ENCODE data around the gene GPS2. TPM values are rescaled to one million over a fixed set of nuclear protein-coding genes. Genes with fewer than 3 reads are reported as not detected.

Gene GPS2
- polyA plus RNA-seq, 1 donor, result 60.5 TPM

Other genes with a start within 250 kb of the GPS2 start
- 2.2 TPM for gene CLEC10A, start 235.1 kb downstream of the GPS2 start, polyA plus RNA-seq (ENCODE audit: insufficient read length)
- 0.11 TPM for gene ASGR2, start 200.5 kb downstream of the GPS2 start, polyA plus RNA-seq (ENCODE audit: insufficient read length)
- gene ASGR1, start 136.0 kb downstream of the GPS2 start, polyA plus RNA-seq (ENCODE audit: insufficient read length), result 2.3 TPM
- 18.0 TPM for gene DLG4, start 95.5 kb downstream of the GPS2 start, polyA plus RNA-seq (ENCODE audit: insufficient read length)
- 243 TPM for gene ACADVL, start 95.4 kb downstream of the GPS2 start, polyA plus RNA-seq (ENCODE audit: insufficient read length)
- 36.2 TPM for gene DVL2, start 80.8 kb downstream of the GPS2 start, polyA plus RNA-seq (ENCODE audit: insufficient read length)
- gene PHF23, start 75.9 kb downstream of the GPS2 start, polyA plus RNA-seq (ENCODE audit: insufficient read length), result 35.7 TPM
- gene GABARAP, start 72.9 kb downstream of the GPS2 start, polyA plus RNA-seq (ENCODE audit: insufficient read length), result 246 TPM
- gene CTDNEP1, start 63.6 kb downstream of the GPS2 start, polyA plus RNA-seq (ENCODE audit: insufficient read length), result 187 TPM
- gene ELP5, start 63.1 kb downstream of the GPS2 start, polyA plus RNA-seq (ENCODE audit: insufficient read length), result 48.5 TPM
- 0.99 TPM for gene CLDN7, start 52.9 kb downstream of the GPS2 start, polyA plus RNA-seq (ENCODE audit: insufficient read length)
- gene SLC2A4, start 33.6 kb downstream of the GPS2 start, polyA plus RNA-seq (ENCODE audit: insufficient read length), result 39.2 TPM
- 2.4 TPM for gene YBX2, start 20.7 kb downstream of the GPS2 start, polyA plus RNA-seq (ENCODE audit: insufficient read length)
- 281 TPM for gene EIF5A, start 7.7 kb downstream of the GPS2 start, polyA plus RNA-seq (ENCODE audit: insufficient read length)
- gene NEURL4, start 14.0 kb upstream of the GPS2 start, polyA plus RNA-seq (ENCODE audit: insufficient read length), result 18.7 TPM
- 11.3 TPM for gene ACAP1, start 21.2 kb upstream of the GPS2 start, polyA plus RNA-seq (ENCODE audit: insufficient read length)
- gene KCTD11, start 36.8 kb upstream of the GPS2 start, polyA plus RNA-seq (ENCODE audit: insufficient read length), result 6.5 TPM
- gene TMEM95, start 39.8 kb upstream of the GPS2 start, polyA plus RNA-seq (ENCODE audit: insufficient read length), result not detected
- gene TNK1, start 65.7 kb upstream of the GPS2 start, polyA plus RNA-seq (ENCODE audit: insufficient read length), result 0.71 TPM
- gene PLSCR3, start 79.2 kb upstream of the GPS2 start, polyA plus RNA-seq (ENCODE audit: insufficient read length), result 27.7 TPM
- 55.6 TPM for gene TMEM256, start 88.7 kb upstream of the GPS2 start, polyA plus RNA-seq (ENCODE audit: insufficient read length)
- 24.5 TPM for gene NLGN2, start 92.5 kb upstream of the GPS2 start, polyA plus RNA-seq (ENCODE audit: insufficient read length)
- gene SPEM1, start 105.0 kb upstream of the GPS2 start, polyA plus RNA-seq (ENCODE audit: insufficient read length), result not detected
- gene SPEM2, start 110.3 kb upstream of the GPS2 start, polyA plus RNA-seq (ENCODE audit: insufficient read length), result not detected
- gene SPEM3, start 113.5 kb upstream of the GPS2 start, polyA plus RNA-seq (ENCODE audit: insufficient read length), result not detected
- 0.87 TPM for gene TMEM102, start 120.1 kb upstream of the GPS2 start, polyA plus RNA-seq (ENCODE audit: insufficient read length)
- gene FGF11, start 124.2 kb upstream of the GPS2 start, polyA plus RNA-seq (ENCODE audit: insufficient read length), result 1.4 TPM
- gene CHRNB1, start 129.7 kb upstream of the GPS2 start, polyA plus RNA-seq (ENCODE audit: insufficient read length), result 89.3 TPM
- 25.1 TPM for gene ZBTB4, start 164.3 kb upstream of the GPS2 start, polyA plus RNA-seq (ENCODE audit: insufficient read length)
- gene SLC35G6, start 166.1 kb upstream of the GPS2 start, polyA plus RNA-seq (ENCODE audit: insufficient read length), result 0.15 TPM
- 53.3 TPM for gene POLR2A, start 169.0 kb upstream of the GPS2 start, polyA plus RNA-seq (ENCODE audit: insufficient read length)
- gene TNFSF12, start 233.7 kb upstream of the GPS2 start, polyA plus RNA-seq (ENCODE audit: insufficient read length), result 25.8 TPM
- 2.6 TPM for gene TNFSF13, start 243.4 kb upstream of the GPS2 start, polyA plus RNA-seq (ENCODE audit: insufficient read length)
- gene SENP3, start 246.6 kb upstream of the GPS2 start, polyA plus RNA-seq (ENCODE audit: insufficient read length), result 31.7 TPM